K562 (cell line): ENCODE measurements around the gene ALOXE3. TPM values are rescaled to one million over a fixed set of nuclear protein-coding genes. Genes with fewer than 3 reads are reported as not detected.

Source experiments
- CEBPB ChIP-seq: fragments of 450-650 bp; IDR thresholded peaks from 2 replicates; pipeline ENCODE4 v1.6.1; 2016; ENCODE audit warnings: missing genetic modification characterization, missing compliant biosample characterization
- CSDE1 ChIP-seq, 2 experiments: fragments of 450-650 bp; IDR thresholded peaks; 2 replicates each; pipeline ENCODE4 v1.6.1; 2016; ENCODE audit warnings: mild to moderate bottlenecking in 1 of 2
- CTBP1 ChIP-seq: fragments of 450-650 bp; IDR thresholded peaks from 2 replicates; pipeline ENCODE4 v1.6.1; 2016; ENCODE audit warnings: borderline replicate concordance
- CXXC5 ChIP-seq: fragments of 250-450 bp; sonication (Bioruptor Pico); IDR thresholded peaks from 2 replicates; pipeline ENCODE4 v1.8.0; 2022; ENCODE audit warnings: inconsistent platforms, mild to moderate bottlenecking, moderate library complexity
- FOXA3 ChIP-seq, 2 experiments: fragments of 450-650 bp in 1 of 2; sonication (generic) in 1 of 2; formaldehyde crosslinking; IDR thresholded peaks in 1 of 2; conservative IDR thresholded peaks in 1 of 2; 2 replicates each; pipeline versions ENCODE4 v1.4.0 to v1.8.0; 2020 to 2022; ENCODE audit warnings: mild to moderate bottlenecking in 2 of 2, missing genetic modification reagents in 1 of 2
- KAT8 ChIP-seq: fragments of 450-650 bp; IDR thresholded peaks from 2 replicates; pipeline ENCODE4 v1.6.1; 2016; ENCODE audit warnings: low read depth, mild to moderate bottlenecking
- RBBP5 ChIP-seq: fragments of 200-600 bp; sonication (generic); IDR thresholded peaks from 2 replicates; pipeline ENCODE4 v1.6.1; 2012; ENCODE audit warnings: borderline replicate concordance, mild to moderate bottlenecking, low read length, control low read depth, inconsistent platforms; ENCODE audit not compliant: insufficient read depth, poor library complexity, severe bottlenecking
- RBM17 ChIP-seq: fragments of 200-400 bp; formaldehyde crosslinking; IDR thresholded peaks from 2 replicates; pipeline ENCODE4 v1.6.1; 2017; ENCODE audit warnings: low read depth, mild to moderate bottlenecking, low read length, borderline replicate concordance
- SETDB1 ChIP-seq: IDR thresholded peaks from one replicate; pipeline ENCODE4 v1.6.1; 2012; ENCODE audit warnings: low read length, control low read depth, inconsistent platforms
- ZNF217 ChIP-seq: sonication (generic); formaldehyde crosslinking; IDR thresholded peaks from 2 replicates; pipeline ENCODE4 v1.8.0; 2022; ENCODE audit warnings: mild to moderate bottlenecking, missing genetic modification reagents
- ZNF224 ChIP-seq: sonication (generic); formaldehyde crosslinking; IDR thresholded peaks from 2 replicates; pipeline ENCODE4 v1.8.0; 2022; ENCODE audit warnings: mild to moderate bottlenecking, missing genetic modification reagents
- ZNF57 ChIP-seq: fragments of 450-650 bp; formaldehyde crosslinking; IDR thresholded peaks from 2 replicates; pipeline ENCODE4 v1.4.0; 2020; ENCODE audit warnings: mild to moderate bottlenecking, moderate library complexity
- ZNF644 ChIP-seq: fragments of 200-800 bp; sonication (Bioruptor generic); IDR thresholded peaks from 2 replicates; pipeline ENCODE4 v1.6.1; 2016; ENCODE audit warnings: low read depth, missing genetic modification characterization, missing compliant biosample characterization
- polyA plus RNA-seq, 8 experiments: library from polyadenylated mRNA; depleted of rRNA in 4 of 8; stranded (reverse) in 5 of 8; unstranded in 3 of 8; fragments of >200 nt; fragmentation: Nextera tagmentation in 2 of 8; fragmentation: Illumina TruSeq in 1 of 8; extraction: Ambion mirVana in 2 of 8; extraction: Trizol in 1 of 8; gene quantifications; 2 replicates each; pipeline versions ENCODE4 v1.2.1 to v1.2.3, GENCODE V29; 2011 to 2014; ENCODE audit warnings: inconsistent platforms in 1 of 8, missing spikeins in 1 of 8
- total RNA-seq, 7 experiments: library from RNA; depleted of rRNA in 6 of 7; stranded (reverse); fragments of >200 nt in 6 of 7; fragmentation: Illumina TruSeq in 2 of 7; extraction: Trizol in 2 of 7; gene quantifications; 2 replicates each; pipeline versions ENCODE4 v1.2.1 to v1.2.3, GENCODE V29; 2011 to 2021; ENCODE audit warnings: low replicate concordance in 1 of 7
- TF ChIP-seq, protein P1 (sequence below): fragments of 450-650 bp; IDR thresholded peaks from 2 replicates; pipeline ENCODE4 v1.6.1; 2016; ENCODE audit warnings: low read depth
- TF ChIP-seq, protein P2 (sequence below): fragments of 450-650 bp; IDR thresholded peaks from 2 replicates; pipeline ENCODE4 v1.6.1; 2017; ENCODE audit warnings: antibody characterized with exemption, mild to moderate bottlenecking

ALOXE3 gene
- total and polyA plus RNA-seq, 9 of the 15 experiments (the other 6 are each of a cell fraction or from before 2014, with no cell fraction given): 0.04 TPM; not detected in 8

DNA sequence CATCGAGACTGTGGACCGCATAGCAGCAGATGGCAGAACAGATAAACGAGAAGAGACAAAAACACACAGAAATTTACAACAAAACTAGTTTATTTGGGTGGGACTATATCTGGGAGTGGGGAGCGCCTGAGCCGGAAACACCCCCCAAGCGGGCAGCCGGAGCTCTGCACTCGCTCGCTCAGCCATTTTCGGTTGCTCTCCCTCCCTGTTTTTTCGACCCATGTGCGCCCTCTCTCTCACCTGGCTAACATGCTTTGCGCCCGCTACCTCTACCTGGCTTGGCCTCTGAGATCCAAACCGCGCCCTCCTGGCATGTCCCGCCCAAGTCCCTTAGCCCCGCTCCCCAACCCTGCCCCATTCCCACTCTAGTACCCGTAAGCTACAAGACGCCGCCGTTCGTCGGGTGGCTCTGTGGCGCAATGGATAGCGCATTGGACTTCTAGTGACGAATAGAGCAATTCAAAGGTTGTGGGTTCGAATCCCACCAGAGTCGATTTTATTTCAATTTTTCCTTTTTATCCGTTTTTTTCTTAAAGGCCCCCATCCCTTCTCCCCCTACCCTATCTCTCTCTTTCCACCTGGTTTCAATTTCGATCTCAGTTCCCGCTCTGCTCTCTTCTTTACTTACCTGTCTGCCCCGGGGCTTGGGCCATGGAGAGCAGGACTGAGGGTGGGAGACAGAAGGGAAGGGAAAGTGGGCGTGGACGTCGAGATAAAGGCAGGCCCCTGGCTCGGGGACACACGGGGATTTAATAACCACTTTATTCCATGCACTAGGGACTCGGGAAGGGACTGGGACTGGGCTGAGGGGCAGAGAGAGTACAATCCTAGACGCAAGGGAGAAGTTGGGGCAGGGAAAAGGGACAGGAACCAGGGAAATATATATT is 2.4 kb upstream of the ALOXE3 start (continued):
- TF ChIP-seq, protein P1, sequence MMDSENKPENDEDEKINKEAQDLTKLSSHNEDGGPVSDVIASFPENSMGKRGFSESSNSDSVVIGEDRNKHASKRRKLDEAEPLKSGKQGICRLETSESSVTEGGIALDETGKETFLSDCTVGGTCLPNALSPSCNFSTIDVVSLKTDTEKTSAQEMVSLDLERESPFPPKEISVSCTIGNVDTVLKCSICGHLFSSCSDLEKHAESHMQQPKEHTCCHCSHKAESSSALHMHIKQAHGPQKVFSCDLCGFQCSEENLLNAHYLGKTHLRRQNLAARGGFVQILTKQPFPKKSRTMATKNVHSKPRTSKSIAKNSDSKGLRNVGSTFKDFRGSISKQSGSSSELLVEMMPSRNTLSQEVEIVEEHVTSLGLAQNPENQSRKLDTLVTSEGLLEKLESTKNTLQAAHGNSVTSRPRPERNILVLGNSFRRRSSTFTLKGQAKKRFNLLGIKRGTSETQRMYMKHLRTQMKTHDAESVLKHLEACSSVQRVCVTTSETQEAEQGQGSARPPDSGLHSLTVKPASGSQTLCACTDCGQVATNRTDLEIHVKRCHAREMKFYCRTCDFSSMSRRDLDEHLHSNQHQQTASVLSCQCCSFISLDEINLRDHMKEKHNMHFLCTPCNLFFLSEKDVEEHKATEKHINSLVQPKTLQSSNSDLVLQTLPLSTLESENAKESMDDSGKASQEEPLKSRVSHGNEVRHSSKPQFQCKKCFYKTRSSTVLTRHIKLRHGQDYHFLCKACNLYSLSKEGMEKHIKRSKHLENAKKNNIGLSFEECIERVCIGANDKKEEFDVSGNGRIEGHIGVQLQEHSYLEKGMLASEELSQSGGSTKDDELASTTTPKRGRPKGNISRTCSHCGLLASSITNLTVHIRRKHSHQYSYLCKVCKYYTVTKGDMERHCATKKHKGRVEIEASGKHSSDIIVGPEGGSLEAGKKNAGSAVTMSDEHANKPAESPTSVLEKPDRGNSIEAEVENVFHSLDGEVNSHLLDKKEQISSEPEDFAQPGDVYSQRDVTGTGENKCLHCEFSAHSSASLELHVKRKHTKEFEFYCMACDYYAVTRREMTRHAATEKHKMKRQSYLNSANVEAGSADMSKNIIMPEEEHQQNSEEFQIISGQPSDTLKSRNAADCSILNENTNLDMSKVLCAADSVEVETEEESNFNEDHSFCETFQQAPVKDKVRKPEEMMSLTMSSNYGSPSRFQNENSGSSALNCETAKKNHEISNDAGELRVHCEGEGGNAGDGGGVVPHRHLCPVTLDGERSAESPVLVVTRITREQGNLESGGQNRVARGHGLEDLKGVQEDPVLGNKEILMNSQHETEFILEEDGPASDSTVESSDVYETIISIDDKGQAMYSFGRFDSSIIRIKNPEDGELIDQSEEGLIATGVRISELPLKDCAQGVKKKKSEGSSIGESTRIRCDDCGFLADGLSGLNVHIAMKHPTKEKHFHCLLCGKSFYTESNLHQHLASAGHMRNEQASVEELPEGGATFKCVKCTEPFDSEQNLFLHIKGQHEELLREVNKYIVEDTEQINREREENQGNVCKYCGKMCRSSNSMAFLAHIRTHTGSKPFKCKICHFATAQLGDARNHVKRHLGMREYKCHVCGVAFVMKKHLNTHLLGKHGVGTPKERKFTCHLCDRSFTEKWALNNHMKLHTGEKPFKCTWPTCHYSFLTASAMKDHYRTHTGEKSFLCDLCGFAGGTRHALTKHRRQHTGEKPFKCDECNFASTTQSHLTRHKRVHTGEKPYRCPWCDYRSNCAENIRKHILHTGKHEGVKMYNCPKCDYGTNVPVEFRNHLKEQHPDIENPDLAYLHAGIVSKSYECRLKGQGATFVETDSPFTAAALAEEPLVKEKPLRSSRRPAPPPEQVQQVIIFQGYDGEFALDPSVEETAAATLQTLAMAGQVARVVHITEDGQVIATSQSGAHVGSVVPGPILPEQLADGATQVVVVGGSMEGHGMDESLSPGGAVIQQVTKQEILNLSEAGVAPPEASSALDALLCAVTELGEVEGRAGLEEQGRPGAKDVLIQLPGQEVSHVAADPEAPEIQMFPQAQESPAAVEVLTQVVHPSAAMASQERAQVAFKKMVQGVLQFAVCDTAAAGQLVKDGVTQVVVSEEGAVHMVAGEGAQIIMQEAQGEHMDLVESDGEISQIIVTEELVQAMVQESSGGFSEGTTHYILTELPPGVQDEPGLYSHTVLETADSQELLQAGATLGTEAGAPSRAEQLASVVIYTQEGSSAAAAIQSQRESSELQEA: peak; percentile 38; the same call in 1 of the 2 replicates
- no peak for TF ChIP-seq ZNF644 (tag)
- peak; percentile 44; the same call in 1 of the 2 replicates for TF ChIP-seq CEBPB (tag)
- no peak for TF ChIP-seq FOXA3 (CRISPR knock-in tag; conservative IDR thresholded peaks at IDR 0.05 in 1 of 2, IDR thresholded peaks at IDR 0.05 in 1 of 2)
- TF ChIP-seq ZNF217: no peak
- TF ChIP-seq RBBP5: no peak
- TF ChIP-seq ZNF224: no peak
- TF ChIP-seq CSDE1 (IDR thresholded peaks at IDR 0.05): no peak
- TF ChIP-seq RBM17: no peak
- no peak for TF ChIP-seq CTBP1
- 0 out of 2 replicates have a peak, but pooled peaks have one; percentile 13 for TF ChIP-seq CXXC5
- TF ChIP-seq, protein P2, sequence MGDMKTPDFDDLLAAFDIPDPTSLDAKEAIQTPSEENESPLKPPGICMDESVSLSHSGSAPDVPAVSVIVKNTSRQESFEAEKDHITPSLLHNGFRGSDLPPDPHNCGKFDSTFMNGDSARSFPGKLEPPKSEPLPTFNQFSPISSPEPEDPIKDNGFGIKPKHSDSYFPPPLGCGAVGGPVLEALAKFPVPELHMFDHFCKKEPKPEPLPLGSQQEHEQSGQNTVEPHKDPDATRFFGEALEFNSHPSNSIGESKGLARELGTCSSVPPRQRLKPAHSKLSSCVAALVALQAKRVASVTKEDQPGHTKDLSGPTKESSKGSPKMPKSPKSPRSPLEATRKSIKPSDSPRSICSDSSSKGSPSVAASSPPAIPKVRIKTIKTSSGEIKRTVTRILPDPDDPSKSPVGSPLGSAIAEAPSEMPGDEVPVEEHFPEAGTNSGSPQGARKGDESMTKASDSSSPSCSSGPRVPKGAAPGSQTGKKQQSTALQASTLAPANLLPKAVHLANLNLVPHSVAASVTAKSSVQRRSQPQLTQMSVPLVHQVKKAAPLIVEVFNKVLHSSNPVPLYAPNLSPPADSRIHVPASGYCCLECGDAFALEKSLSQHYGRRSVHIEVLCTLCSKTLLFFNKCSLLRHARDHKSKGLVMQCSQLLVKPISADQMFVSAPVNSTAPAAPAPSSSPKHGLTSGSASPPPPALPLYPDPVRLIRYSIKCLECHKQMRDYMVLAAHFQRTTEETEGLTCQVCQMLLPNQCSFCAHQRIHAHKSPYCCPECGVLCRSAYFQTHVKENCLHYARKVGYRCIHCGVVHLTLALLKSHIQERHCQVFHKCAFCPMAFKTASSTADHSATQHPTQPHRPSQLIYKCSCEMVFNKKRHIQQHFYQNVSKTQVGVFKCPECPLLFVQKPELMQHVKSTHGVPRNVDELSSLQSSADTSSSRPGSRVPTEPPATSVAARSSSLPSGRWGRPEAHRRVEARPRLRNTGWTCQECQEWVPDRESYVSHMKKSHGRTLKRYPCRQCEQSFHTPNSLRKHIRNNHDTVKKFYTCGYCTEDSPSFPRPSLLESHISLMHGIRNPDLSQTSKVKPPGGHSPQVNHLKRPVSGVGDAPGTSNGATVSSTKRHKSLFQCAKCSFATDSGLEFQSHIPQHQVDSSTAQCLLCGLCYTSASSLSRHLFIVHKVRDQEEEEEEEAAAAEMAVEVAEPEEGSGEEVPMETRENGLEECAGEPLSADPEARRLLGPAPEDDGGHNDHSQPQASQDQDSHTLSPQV: no peak
- no peak for TF ChIP-seq ZNF57
- no peak for TF ChIP-seq KAT8
- no peak for TF ChIP-seq SETDB1
